NCI-H2107 treated with DMSO at 0.1 percent for 48 hours (cell line): ENCODE results near the gene CTNNA2.

Experiments
- DNase-seq: peaks from one replicate; lab custom pipeline; 2025; ENCODE audit not compliant: unreplicated experiment; lab: John Stamatoyannopoulos, UW

Gene CTNNA2

GRCh38 chr2:80303909-80304837 is 791.3 kb downstream of the CTNNA2 start, which contains the start of gene LRRTM1:
LRRTM1 (minus strand) TSS chr2:80304752; CDS start chr2:80303819, 933 bp downstream.
- DNase-seq = no peak

- DNase-seq = no peak
Observed at GRCh38 chr2:80311304-80311703, 798.5 kb downstream of the CTNNA2 start.

- DNase-seq = no peak
Observed at GRCh38 chr2:80312282-80312839, 799.5 kb downstream of the CTNNA2 start.

- DNase-seq = no peak
Observed at GRCh38 chr2:80322311-80322920, 809.6 kb downstream of the CTNNA2 start.

DNA sequence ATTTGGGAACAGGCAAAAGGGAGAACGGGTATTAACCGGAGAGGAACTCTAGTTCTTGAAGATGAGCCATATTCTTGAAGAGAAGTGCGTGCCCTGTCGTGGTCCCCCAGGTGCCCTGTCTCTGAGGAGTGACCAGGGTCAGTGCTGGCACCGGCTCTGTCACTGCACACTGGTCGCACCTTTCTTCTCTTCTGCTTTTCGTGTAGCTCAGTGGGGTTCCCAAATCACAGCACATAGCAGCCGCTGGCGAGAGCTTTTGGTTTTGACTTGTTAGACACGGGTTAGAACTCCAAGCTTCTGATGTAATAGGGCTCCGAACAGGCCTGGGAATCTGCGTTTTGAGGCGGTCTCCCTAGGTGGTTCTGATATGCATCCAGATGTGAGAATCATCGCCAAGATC is 810.1 kb downstream of the CTNNA2 start:
- no peak for DNase-seq

GRCh38 chr2:80323610-80324009 is 810.8 kb downstream of the CTNNA2 start:
- DNase-seq = no peak

- DNase-seq = no peak
Observed at GRCh38 chr2:80324525-80324924, 811.7 kb downstream of the CTNNA2 start.

DNA sequence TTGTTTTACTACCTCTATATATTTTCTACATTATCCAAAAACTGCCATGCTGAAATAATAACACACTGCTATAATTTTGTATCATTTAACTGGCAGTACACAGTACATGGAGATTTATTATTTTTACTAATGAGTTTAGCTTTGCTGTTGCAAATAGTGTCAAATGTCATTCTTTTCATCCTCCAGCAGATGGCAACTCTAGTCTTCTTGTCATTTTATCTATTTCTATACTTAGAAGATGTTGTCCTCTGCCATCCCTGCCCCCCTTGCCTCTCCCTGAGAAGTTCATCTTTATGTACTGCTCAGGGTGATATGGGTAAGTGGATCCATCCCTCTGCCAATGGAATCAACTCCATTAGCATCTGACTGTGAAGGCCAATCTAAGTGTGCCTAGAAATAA is 813.4 kb downstream of the CTNNA2 start:
- DNase-seq = no peak

DNA sequence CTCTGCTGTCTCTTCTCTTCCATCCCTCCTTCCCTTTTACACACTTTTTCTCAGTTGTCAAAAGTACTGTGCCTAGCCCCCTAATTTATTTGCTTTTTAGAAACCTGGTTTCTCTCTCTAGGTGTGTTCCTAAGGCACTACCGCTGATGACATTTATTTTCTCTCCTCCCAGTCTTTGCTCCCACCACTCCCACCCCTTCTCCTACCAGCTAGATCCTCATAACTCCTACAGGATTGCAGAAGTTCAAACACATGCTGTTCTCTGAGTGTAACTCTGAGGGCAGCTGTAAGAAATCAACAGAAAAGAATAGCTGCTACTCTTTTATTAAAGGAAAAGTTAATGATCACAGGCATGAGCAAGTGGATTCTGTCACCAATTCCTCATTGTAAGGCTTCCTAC is 814.0 kb downstream of the CTNNA2 start:
- DNase-seq = no peak

DNA sequence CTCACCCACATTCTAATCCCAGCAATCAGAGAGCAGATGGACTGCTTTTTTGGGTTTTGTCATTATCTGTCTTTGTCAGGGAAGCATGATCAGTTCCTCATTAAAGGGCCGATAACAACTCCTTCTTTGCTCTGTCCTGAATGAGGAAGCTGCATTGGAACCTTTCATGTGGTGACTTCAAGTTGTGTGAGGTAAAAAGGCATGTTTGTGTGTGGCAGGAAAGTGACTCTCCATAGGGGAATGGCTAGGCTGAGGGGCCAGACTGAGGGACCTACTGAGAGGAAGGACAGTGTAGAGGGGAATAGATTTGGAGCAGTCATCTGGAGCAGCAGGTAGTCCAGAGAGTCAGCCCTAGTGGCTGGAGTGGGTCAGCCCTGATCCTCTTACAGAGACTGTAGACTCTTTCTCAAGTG is 815.3 kb downstream of the CTNNA2 start:
- no peak for DNase-seq

DNA sequence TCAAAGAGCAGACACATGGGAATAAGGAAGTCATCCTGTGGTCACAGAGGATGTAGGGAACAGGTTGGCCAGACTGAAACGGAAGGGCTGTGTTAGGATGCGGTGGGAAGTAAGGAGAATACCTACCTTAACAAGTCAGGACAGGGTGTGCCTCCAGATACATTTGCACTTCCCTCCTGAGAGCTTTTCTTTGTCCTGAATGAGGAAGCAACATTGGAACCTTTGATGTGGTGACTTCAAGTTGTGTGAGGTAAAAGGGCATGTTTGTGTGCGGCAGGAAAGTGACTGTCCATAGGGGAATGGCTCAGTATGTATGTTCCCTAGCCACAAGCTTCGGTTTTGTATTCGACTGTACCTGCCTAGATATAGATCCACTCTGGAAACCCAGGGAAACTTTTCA is 816.6 kb downstream of the CTNNA2 start:
- no peak for DNase-seq

DNA sequence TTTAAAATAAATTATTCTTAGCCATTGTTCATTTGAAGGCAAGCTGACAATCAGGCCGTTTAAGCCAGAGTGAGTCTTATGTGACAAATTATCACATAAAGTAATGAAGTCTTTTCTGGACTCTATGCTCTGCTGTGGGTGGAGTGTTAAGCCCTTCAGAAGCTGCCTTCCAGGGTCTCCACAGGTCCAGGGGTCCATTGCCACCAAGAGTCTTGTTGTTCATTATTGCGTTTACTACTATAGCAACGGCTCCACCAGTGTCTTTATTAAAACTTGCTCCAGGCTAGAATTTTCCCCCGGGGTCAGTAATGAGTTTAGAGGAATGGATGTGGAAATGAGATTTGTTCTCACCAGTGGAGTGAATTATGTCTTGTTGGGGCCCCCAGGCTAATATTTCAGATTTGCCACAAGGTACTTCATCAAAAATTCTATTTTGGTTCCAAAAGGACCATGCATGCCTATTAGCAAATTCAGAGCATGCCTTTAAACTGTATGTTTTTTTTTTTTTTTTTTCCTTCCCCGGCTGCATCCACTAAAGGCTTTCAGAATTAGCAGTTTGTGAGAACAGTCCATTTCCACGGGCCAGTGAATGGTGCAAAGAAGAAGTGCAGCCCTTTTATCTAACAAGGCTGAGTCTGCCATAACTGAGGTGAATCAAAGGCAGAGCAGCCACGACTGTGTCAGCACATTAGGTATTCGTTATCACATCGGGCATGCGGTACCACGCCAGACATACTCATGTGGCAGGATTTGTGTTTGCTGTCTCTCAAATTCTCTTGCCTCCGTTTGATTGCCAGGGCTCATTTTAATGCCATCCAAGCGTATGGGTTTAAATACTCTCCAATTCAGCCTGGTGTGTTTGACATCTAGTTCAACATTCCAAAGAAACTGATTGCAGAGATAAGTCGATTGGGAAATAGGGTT is 817.9 kb downstream of the CTNNA2 start:
- DNase-seq = no peak

- no peak for DNase-seq
Observed at GRCh38 chr2:80333886-80334285, 821.0 kb downstream of the CTNNA2 start.

GRCh38 chr2:80335411-80335810 is 822.6 kb downstream of the CTNNA2 start:
- DNase-seq = no peak

- DNase-seq = no peak
Observed at GRCh38 chr2:80338794-80339193, 825.9 kb downstream of the CTNNA2 start.

GRCh38 chr2:80340022-80340421 is 827.2 kb downstream of the CTNNA2 start:
- DNase-seq = no peak

- DNase-seq = no peak
Observed at GRCh38 chr2:80348078-80348477, 835.2 kb downstream of the CTNNA2 start.

GRCh38 chr2:80348953-80349352 is 836.1 kb downstream of the CTNNA2 start:
- no peak for DNase-seq

DNA sequence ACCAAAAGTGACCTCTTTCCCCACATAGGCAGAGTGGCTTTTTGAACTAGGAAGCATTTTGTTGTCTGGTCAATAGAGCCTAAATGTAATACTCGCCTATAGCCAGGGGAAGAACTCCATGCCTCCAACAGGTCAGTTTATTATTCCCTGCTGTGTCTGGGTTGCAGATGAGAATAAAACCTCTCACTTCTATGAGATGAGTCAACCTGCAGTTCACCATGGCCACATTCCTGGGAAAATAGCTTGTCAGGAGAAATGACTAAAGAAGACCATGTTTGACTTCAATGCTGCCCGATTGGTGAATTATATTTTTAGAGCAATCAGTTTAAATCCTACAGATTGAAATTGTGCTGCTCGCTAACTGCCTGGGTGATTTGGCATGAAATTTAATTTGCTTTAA is 838.4 kb downstream of the CTNNA2 start:
- no peak for DNase-seq

- no peak for DNase-seq
Observed at GRCh38 chr2:80354858-80355257, 842.0 kb downstream of the CTNNA2 start.

- DNase-seq = no peak
Observed at GRCh38 chr2:80361904-80362303, 849.1 kb downstream of the CTNNA2 start.
